GM18507 (cell line): ENCODE measurements around the gene RGS18.
"Not testable (repeated sequence)": the region's sequence is repeated elsewhere in the genome, so short reads cannot be mapped to it uniquely, and the experiment has no call there.

Source experiments
- DNase-seq: peaks from one replicate; pipeline ENCODE4 v3.0.0; 2011; ENCODE audit warnings: low read depth; ENCODE audit not compliant: insufficient read length; ENCODE audit errors: extremely low spot score
- FAIRE-seq: peaks from 2 replicates; lab custom pipeline; 2011; peaks lifted over from hg19 to GRCh38; lab: Jason Lieb, UNC

Gene RGS18

GRCh38 chr1:192158181-192158580 is at the start of gene RGS18:
TSS of gene RGS18 (plus strand) at chr1:192158462. CDS start at chr1:192158638, 176 bp downstream.
- FAIRE-seq (no peak), DNase-seq (no peak)

- no peak for DNase-seq
- no peak for FAIRE-seq
These were observed 48.7 kb upstream of the RGS18 start for GRCh38 chr1:192109576-192109975.

- FAIRE-seq (no peak), DNase-seq (no peak)
These were observed 43.3 kb upstream of the RGS18 start for GRCh38 chr1:192115000-192115399.

- DNase-seq: no peak
- no peak for FAIRE-seq
These were observed 39.3 kb upstream of the RGS18 start for GRCh38 chr1:192118881-192119405.

GRCh38 chr1:192119701-192120100 is 38.6 kb upstream of the RGS18 start:
- no peak for FAIRE-seq

GRCh38 chr1:192122668-192123067 is 35.6 kb upstream of the RGS18 start:
- FAIRE-seq (no peak), DNase-seq (no peak)

More at GRCh38 chr1:192119701-192120100, 38.6 kb upstream of the RGS18 start:
- no peak for DNase-seq

- FAIRE-seq (no peak), DNase-seq (no peak)
These were observed 35.0 kb upstream of the RGS18 start for GRCh38 chr1:192123212-192123611.

GRCh38 chr1:192126030-192126619 is 32.1 kb upstream of the RGS18 start:
- FAIRE-seq (no peak), DNase-seq (no peak)

GRCh38 chr1:192130175-192130574 is 28.1 kb upstream of the RGS18 start:
- no peak for DNase-seq
- no peak for FAIRE-seq

- not testable (repeated sequence) for DNase-seq, FAIRE-seq
These were observed 27.4 kb upstream of the RGS18 start for GRCh38 chr1:192130865-192131264.

GRCh38 chr1:192131914-192132313 is 26.3 kb upstream of the RGS18 start:
- FAIRE-seq (no peak), DNase-seq (no peak)

GRCh38 chr1:192133350-192133926 is 24.8 kb upstream of the RGS18 start:
- DNase-seq (no peak), FAIRE-seq (no peak)

GRCh38 chr1:192140382-192140781 is 17.9 kb upstream of the RGS18 start:
- DNase-seq: no peak
- FAIRE-seq: no peak

- no peak for FAIRE-seq
These were observed 11.0 kb upstream of the RGS18 start for GRCh38 chr1:192147221-192147620.

GRCh38 chr1:192147696-192148095 is 10.6 kb upstream of the RGS18 start:
- DNase-seq (no peak), FAIRE-seq (no peak)

More at GRCh38 chr1:192147221-192147620, 11.0 kb upstream of the RGS18 start:
- DNase-seq: no peak

GRCh38 chr1:192151176-192151575 is 7.1 kb upstream of the RGS18 start:
- FAIRE-seq: no peak
- DNase-seq: no peak

- DNase-seq: no peak
- FAIRE-seq: no peak
These were observed 5.0 kb upstream of the RGS18 start for GRCh38 chr1:192153276-192153675.

- no peak for FAIRE-seq
These were observed 1.2 kb upstream of the RGS18 start for GRCh38 chr1:192157067-192157466.

GRCh38 chr1:192159014-192159413 is 752 bp downstream of the RGS18 start:
- DNase-seq (no peak), FAIRE-seq (no peak)

More at GRCh38 chr1:192157067-192157466, 1.2 kb upstream of the RGS18 start:
- DNase-seq: no peak

GRCh38 chr1:192159781-192160180 is 1.5 kb downstream of the RGS18 start:
- no peak for DNase-seq
- no peak for FAIRE-seq

GRCh38 chr1:192160196-192160595 is 1.9 kb downstream of the RGS18 start:
- DNase-seq: no peak
- FAIRE-seq: no peak
